ENCODE results near the gene SKOR2.
"Not testable (repeated sequence)": the region's sequence is repeated elsewhere in the genome, so short reads cannot be mapped to it uniquely, and the experiment has no call there.

The SKOR2 gene

DNA sequence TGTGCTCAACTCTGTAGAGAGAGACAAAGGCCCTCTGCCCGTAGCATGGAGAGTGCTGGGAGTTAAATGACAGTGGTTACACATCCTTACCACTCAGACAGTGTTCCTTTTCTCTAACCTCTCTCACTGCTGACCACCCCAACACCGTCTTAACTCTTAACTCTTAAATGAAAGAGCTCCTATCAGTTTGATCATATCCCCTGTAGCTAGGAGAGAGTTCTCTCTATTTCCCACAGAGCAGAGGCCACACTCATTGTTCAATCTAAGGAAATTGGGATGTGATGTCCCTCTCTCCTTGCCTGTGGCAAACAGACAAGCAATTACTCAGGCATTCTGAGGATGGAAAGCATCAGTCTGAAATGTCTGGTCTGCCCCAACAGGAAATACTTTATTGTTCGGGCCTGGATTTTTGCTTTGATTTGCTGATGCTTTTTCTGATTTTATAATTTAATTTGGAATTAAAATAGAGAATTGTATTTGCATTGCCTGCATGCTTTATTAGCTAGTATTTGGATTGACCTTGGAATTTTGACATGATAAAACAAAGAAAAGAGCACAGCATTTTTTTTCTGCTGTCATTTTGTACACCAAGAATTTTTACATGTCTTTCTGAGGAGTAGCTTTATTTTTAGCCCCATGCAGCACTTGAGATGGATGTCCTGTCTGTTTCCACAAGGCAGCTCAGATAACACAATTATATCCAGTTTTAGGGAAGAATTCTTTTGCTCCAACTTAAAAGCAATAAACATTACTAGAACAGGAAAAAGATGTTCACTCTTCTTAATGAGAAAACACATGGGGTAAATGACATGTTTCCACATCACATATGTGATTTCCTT lies 47.6 kb downstream of the SKOR2 start:
- no peak for DNase-seq (ENCODE audit: low read depth in 2 of 2, low spot score in 1 of 2)

DNA sequence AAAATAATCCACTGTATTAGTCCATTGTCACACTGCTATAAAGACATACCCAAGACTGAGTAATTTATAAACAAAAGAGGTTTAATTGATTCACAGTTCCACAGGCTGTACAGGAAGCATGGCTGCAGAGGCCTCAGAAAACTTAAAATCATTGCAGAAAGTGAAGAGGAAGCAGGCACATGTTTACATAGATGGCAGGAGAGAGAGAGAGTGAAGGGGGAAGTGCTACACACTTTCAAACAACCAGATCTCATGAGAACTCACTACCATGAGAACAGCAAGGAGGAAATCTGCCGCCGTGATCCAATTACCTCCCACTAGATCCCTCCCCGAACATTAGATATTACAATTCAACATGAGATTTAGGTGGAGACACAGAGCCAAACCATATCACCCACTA lies 55.5 kb downstream of the SKOR2 start:
- DNase-seq (ENCODE audit: low read depth in 2 of 2, low spot score in 1 of 2) = not testable (repeated sequence)

GRCh38 chr18:47191961-47192360 lies 59.5 kb downstream of the SKOR2 start:
- DNase-seq (ENCODE audit: low read depth in 2 of 2, low spot score in 1 of 2) = no peak

GRCh38 chr18:47187721-47188120 lies 63.7 kb downstream of the SKOR2 start:
- no peak for DNase-seq (ENCODE audit: low read depth in 2 of 2, low spot score in 1 of 2)

- no peak for DNase-seq (ENCODE audit: low read depth in 2 of 2, low spot score in 1 of 2)
These were observed 66.9 kb downstream of the SKOR2 start for GRCh38 chr18:47184419-47185050.

DNA sequence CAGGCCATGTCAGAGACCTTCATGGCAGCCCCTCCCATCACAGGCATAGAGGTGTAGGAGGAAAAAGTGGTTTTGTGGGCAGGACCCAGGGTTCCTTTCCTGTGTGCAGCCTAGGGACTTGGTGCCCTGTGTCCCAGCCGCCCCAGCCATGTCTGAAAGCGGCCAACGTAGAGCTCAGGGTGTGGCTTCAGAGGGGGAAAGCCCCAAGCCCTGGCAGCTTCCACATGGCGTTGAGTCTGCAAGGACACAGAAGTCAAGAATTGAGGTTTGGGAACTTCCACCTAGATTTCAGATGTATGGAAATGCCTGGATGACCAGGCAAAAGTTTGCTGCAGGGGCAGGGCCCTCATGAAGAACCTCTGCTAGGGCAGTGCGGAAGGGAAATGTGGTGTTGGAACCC lies 69.3 kb downstream of the SKOR2 start:
- not testable (repeated sequence) for DNase-seq (ENCODE audit: low read depth in 2 of 2, low spot score in 1 of 2)

- DNase-seq (ENCODE audit: low read depth in 2 of 2, low spot score in 1 of 2) = no peak
These were observed 70.7 kb downstream of the SKOR2 start for GRCh38 chr18:47180765-47181164.

GRCh38 chr18:47179520-47179919 lies 71.9 kb downstream of the SKOR2 start:
- no peak for DNase-seq (ENCODE audit: low read depth in 2 of 2, low spot score in 1 of 2)

DNA sequence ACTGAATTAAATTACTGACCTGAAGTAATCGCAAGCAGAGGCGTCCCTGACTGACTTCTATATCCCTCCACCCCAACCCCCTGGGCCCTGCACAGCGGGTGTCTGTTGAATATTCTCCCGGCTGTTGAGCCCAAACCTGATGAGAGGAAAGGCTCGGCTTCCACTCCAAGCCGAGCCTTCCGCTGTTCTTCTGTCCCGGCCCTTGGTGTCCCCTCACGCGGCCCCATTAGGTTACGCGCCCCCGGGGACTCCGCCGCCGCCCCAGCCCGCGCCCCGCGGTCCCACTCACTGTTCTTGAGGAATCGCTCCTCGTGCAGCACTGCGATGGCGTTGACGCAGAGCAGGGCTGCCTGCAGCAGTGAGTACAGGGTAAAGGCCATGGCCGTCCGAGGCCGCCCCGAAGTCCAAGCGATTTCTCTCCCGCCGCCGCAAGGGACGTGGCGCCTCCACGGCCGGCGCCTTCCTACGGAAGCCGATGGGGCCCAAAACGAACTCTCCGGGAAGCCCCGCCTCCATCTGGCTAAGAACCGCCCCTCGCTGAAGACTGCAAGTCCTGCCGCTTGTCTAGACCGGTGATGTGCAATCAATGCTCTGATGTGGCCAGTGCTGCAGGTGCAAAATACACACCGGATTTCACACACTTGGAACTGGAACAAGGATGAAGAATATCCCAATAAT lies 75.4 kb downstream of the SKOR2 start, which contains the start of gene IER3IP1:
Gene IER3IP1, minus strand, starts transcription at position 467 of the 678 bp plus-strand sequence. Its CDS starts 87 bp downstream, at position 380.
- peak; percentile 60 to 70 for DNase-seq (ENCODE audit: low read depth in 2 of 2, low spot score in 1 of 2)

DNA sequence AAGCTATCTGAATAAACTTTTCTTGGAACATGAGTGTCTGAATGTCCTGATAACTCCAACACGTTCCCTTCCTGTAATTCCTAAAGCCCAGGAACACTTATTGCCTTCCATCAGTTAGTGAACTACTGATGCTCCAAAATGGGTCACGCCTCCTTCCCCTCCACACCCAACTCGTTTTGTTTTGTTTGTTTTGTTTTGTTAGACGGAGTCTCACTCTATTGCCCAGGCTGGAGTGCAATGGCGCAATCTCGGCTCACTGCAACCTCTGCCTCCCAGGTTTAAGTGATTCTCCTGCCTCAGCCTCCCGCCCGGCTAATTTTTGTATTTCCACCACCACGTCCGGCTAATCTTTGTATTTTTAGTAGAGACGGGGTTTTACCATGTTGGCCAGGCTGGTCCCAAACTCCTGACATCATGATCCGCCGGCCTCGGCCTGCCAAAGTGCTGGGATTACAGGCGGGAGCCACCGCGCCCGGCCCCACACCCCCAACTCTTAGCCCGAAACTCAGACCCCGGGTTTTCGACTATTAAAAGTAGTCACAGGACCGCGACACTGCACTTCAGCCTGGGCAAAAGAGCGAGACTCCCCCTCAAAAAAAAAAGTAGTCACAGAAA lies 76.1 kb downstream of the SKOR2 start:
- DNase-seq (ENCODE audit: low read depth in 2 of 2, low spot score in 1 of 2) = no peak

DNA sequence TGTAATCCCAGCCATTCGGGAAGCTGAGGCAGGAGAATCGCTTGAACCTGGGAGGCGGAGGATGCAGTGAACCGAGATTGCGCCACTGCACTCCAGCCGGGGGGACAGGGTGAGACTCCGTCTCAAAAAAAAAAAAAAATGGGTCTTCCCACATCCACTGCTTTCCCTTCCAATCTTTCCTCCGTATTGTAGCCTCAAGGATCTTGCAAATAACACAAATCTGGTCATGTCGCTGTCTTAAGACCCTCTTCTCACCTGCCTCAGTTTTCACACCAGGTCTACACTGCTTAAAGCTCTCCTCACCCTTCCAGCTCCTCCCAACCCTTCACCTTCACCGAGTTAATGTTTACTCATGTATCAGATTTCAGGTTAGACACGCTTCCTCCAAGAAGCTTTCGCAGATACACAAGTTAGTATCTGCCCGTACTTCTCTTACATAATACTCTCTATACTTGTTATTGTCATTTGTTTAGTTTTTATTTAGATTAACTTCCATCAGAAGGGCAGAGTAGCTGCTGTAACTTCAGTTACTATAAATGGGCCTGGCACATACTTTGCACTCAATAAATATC lies 76.8 kb downstream of the SKOR2 start:
- DNase-seq (ENCODE audit: low read depth in 2 of 2, low spot score in 1 of 2) = no peak

DNA sequence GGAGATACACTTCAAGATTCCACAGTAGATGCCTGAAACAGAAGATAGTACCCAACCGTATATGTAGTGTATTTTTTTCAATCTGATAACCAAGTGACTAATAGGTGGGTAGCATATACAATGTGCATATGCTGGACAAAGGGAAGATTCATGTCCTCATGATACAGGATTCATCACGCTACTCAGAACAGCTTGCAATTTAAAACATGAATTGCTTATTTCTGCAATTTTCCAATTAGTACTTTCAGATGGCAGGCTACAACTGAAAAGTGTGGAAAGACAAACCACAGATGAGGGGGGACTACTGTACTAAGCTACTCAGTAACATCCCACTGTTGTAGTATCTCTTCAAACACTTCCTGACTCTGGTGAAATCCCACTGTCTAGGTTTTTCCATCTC lies 79.0 kb downstream of the SKOR2 start:
- DNase-seq (ENCODE audit: low read depth in 2 of 2, low spot score in 1 of 2) = no peak

GRCh38 chr18:47168913-47169312 lies 82.5 kb downstream of the SKOR2 start:
- DNase-seq (ENCODE audit: low read depth in 2 of 2, low spot score in 1 of 2) = no peak

- DNase-seq (ENCODE audit: low read depth in 2 of 2, low spot score in 1 of 2) = no peak
These were observed 83.0 kb downstream of the SKOR2 start for GRCh38 chr18:47168509-47168908.

DNA sequence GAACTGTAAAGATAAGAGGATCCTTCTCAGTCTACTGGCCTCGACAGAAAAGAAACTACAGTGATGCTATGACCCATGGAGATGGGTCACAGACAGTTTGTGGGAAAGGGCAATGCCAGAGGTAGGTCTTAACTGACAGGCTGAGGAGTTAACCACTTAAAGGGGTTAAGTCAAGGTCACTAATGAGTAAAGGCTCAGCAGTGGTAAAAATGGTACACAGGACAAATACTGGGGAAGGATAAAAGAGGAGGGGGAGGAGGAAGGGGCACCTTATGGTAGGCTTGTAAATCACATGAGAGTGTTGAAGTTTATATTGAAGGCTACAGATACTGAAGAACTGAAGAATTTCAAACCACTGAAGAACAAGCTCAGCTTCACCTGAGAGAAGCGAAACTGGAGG lies 85.2 kb downstream of the SKOR2 start:
- DNase-seq (ENCODE audit: low read depth in 2 of 2, low spot score in 1 of 2) = no peak

DNA sequence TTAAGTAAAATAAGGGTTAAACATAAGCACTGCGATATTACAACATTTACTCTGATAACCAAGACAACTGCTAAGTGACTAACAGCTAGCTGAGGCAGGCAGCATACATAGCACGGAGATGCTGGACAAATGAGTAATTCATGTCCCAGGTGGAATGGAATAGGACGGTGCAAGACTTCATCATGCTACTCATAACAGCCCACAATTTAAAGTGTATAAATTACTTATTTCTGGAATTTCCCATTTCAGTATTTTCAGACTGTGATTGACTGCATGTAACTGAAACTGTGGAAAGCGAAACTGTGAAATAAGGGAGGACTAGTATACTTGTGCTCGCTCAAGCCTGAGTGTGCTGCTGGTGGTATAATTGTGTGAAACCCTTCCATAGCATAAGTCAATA lies 88.2 kb downstream of the SKOR2 start:
- DNase-seq (ENCODE audit: low read depth in 2 of 2, low spot score in 1 of 2) = no peak

- no peak for DNase-seq (ENCODE audit: low read depth in 2 of 2, low spot score in 1 of 2)
These were observed 91.2 kb downstream of the SKOR2 start for GRCh38 chr18:47160256-47160655.

DNA sequence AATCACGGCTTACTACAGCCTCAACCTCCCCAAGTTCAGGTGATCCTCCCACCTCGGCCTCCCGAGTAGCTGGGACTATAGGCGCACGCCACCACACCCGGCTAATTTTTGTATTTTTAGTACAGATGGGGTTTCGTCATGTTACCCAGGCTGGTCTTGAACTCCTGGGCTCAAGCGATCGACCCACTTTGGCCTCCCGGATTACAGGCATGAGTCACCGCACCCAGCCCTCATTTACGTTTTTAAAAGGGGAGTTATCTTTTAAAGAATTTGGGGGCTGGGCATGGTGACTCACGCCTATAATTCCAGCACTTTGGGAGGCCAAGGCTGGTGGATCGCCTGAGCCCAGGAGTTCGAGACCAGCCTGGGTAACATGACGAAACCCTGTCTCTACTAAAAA lies 93.1 kb downstream of the SKOR2 start:
- DNase-seq (ENCODE audit: low read depth in 2 of 2, low spot score in 1 of 2) = not testable (repeated sequence)
